ENCODE data around the gene PTGR3.
"Not testable (repeated sequence)": the region's sequence is repeated elsewhere in the genome, so short reads cannot be mapped to it uniquely, and the experiment has no call there.

The PTGR3 gene

GRCh38 chr18:75200605-75201280, 8.2 kb downstream of the PTGR3 start:
- DNase-seq = no peak

DNA sequence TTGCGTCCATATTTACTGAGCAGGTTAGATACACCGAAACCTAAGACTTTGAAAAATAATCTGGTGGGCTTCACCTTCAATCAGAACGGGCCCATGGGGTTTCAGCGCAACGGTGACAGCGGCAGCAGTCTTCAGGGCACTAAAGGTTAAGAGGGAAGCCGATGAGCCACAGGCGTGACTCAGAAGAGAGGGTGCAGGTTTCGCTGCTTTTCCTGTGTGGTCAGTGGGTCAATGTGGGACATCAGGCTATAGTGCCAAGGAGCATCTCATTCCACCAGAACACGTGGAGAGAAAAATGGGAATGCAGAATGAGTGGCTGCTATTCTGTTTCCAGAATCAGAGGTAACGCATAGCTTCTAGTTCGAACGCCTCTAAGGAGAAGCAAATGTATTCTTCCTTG, 8.9 kb downstream of the PTGR3 start:
- no peak for DNase-seq

DNA sequence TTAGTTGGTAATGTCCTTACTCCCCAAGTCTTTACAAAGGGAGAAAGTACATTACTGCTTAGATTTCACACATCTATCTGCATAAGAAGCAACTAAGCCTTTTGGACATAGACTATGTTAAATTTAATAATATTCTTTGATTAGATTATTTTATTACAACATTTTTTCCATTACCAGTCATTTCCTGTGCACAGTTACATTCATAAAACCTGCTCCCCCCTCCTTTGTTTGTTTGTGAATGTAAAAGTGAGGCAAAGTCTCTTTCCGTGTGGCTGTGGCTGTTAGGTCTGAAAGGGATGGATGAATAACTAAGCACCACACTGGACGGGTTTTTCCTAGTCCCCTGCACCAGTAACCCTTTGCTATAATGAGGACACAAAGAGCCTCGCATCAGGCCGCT, 9.6 kb downstream of the PTGR3 start:
- no peak for DNase-seq

DNA sequence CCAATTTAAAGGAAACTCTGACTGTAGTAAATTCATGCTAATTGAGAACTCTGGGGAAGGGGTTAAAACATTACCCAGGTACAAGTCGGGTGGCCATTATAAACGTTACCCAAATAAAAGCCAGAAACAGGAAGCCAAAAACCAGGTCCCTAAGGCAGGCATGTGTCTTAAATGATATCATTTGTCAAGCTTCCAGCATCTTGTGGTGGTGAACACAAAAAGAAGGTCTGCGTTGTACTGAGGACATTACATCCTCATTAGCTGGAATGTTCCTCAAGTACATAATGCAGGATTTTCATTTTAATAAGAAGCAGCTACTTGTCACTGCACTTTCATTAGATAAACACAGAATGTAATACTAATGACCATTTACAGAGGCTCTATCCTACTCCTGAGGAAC, 10.9 kb downstream of the PTGR3 start:
- DNase-seq = no peak

- DNase-seq = no peak
Measured at GRCh38 chr18:75192899-75193298, 16.0 kb downstream of the PTGR3 start.

DNA sequence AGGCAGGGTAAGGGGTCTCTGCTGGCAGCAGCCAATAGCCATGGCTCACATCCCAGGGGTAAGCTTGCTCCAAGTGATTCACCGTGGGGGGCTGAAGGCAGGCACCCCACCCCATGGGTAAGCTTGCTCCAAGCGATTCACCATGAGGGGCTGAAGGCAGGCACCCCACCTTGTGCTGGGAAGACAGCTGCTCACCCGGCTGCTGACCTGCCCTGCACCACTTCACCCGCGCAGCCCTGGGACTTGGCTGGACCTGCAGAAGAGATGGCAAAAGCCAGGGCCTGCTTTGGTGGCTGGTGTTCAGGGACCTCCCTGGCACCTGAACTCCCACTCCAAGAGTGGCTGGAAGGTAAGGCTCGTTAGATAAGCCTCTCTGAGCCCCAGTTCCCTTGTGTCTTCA, 19.2 kb downstream of the PTGR3 start:
- no peak for DNase-seq

DNA sequence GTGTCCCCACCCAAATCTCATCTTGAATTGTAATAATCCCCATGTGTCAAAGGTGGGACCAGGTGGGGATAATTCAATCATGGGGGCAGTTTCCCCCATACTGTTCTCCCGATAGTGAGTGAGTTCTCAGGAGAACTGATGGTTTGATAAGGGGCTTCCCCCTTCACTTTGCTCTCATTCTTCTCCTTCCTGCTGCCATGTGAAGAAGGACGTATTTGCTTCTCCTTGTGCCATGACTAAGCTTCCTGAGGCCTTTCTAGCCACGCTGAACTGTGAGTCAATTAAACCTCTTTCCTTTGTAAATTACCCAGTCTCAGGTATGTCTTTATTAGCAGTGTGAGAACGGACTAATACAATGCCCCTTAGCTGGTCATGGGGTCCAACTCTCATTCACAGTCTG, 21.2 kb downstream of the PTGR3 start:
- not testable (repeated sequence) for DNase-seq

DNA sequence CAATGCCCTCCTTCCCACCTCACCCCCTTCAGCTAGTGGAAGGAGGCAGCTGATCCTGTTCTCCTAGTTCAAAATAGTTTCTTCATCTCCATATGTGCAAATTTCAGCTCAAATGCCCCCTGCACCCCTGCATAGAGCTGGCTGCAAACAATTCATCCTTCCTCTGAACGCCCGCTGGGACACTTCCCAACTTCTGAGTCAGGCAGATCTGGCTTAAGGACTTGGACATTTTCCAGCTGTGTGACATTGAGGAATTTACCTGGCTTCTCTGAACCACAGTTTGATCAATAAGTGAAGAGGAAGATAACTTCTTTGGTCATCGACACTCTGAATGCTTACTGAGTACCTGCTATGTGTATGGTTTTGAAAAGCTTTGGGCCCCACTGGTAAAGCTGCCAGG, 23.5 kb downstream of the PTGR3 start:
- no peak for DNase-seq

DNA sequence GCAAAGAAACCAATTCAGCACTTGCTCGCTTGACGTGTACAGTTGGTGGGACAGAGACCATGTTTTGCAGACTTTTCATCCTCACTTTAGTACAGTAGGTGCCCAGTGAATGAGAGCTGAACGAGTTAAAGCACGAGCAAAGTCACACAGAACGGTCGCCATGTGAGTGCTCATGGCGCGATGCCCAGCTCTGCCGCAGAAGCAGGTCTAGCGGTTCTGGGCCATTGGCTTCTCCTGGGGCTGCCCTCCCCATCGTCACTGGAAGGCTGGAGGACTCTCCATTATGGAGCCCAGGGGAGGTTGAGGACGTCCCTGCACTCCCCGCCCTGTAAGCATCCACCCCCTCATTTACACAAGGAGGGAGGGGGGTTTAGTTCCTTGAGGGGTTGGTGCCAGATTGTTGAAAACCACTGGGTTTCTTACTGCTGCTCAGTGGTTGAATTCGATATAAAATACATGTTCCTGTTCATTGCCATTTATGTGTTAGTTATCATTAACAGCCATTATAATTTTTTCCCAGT, 24.9 kb downstream of the PTGR3 start:
- DNase-seq = no peak

- DNase-seq = no peak
Measured at GRCh38 chr18:75183524-75183923, 25.4 kb downstream of the PTGR3 start.

DNA sequence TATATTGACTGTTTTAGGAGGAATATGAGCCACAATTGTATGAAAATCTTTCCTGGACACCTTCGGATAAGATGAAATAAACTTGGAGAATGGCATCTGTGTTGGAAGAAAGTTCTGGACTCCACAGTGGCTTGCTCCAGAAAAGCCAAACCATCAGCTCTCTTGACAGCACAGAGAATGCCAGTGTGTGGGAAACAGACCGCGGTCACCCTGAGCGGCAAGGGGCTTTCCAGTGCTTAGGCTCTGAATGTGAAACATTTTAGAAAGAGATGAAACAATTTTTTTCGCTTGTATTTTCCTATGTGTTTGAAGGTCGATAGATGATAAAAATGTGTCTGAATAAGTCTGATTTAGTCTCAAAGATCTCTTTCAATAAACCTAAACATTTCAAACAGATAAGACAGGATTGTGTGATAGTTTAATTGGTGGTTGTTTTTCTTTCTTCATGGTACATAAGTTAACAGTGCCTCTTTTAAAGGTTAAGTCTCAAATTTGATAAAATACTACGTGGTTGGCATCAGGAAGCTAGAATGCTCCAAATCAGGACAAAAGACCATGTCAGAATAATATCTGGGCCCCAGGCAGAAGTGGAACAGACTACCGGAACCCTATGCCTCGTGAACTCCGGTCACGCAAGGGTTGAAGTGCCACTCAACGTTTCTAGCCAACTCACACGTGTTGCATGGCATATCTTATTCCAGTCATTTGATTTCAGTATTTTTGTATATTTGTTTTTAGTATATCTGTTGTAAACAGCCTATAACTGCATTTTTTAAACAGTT, 28.9 kb downstream of the PTGR3 start:
- DNase-seq = no peak

GRCh38 chr18:75178376-75178775, 30.6 kb downstream of the PTGR3 start:
- DNase-seq = no peak

GRCh38 chr18:75176849-75177248, 32.1 kb downstream of the PTGR3 start:
- DNase-seq = no peak

DNA sequence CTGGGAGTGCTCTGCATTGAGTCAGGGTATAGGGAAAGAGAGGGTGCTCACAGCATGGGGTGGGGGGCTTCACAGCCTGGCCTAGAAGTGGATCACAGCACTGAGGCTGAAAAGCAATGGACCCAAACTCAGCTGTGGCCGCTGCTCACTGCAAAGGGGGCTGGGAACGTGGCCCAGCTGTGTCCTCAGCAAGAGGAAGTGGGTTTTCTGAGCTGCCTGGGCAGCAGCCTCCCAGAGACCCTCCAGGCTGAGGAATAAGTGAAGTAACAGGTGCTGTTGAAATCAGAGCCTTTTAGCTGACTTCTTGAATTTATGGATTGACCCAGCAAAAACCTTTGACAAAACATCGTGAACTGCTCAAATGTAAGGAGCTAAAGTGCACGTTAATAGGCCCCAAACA, 35.2 kb downstream of the PTGR3 start:
- DNase-seq = no peak

GRCh38 chr18:75173125-75173432, 35.9 kb downstream of the PTGR3 start:
- DNase-seq = no peak

- no peak for DNase-seq
Measured at GRCh38 chr18:75172299-75173124, 36.4 kb downstream of the PTGR3 start.

GRCh38 chr18:75170916-75171315, 38.0 kb downstream of the PTGR3 start:
- no peak for DNase-seq

DNA sequence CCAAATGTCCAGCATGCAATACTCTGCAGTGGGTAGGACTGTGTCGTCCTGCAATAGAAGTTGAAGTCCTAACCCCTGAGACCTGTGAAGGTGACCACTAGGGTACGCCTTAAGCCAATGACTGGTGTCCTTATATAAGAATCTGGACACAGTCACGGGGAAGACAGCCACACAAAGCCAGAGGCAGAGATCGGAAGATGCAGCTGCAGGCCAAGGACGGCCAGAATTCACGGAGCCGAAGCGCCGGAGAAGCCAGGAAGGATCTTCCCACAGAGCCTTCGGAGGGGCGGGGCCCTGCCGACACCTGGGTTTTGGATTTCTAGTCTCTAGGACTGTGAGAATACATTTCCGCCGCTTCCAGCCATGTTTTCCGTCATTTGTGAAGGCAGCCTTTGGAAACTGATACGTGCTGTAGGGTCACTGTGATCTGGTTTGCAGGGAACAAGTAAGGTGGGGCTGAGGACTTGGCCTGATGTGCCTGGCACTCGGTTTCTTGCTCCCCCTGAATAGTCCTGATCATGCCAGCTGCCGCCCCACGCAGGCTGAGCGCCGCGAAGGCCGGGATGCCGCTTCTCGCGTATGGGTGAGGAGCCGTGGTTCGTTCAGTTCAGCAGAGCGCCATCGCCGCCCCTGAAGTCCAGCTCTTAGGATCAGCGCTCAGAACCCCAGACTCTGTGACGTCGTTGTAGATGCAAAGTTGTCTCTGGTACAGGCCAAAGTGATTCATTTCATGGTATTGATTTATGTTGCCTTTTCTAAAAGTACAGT, 38.7 kb downstream of the PTGR3 start:
- DNase-seq = no peak

DNA sequence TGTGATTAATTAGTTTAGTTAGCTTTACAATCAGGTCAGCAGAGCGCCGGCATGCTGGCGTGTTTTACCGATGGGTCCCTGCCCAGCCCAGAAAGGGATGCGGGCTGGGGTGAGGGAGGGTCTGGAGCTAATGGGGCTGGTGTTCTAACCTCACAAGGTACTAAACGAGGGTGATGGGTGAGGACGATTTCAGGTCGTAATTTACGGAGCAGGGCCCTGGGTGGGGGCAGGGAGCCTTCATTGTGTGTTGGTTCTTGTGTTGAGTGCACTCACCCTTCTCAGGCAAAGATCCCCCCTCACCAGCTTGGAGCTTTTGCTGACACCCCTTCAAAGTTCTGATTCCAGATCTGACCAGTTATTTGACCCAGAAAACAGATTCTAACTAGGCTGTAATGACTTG, 39.5 kb downstream of the PTGR3 start:
- DNase-seq = no peak

- no peak for DNase-seq
Measured at GRCh38 chr18:75168619-75169018, 40.3 kb downstream of the PTGR3 start.

GRCh38 chr18:75167759-75168618, 41.0 kb downstream of the PTGR3 start:
- DNase-seq = no peak

DNA sequence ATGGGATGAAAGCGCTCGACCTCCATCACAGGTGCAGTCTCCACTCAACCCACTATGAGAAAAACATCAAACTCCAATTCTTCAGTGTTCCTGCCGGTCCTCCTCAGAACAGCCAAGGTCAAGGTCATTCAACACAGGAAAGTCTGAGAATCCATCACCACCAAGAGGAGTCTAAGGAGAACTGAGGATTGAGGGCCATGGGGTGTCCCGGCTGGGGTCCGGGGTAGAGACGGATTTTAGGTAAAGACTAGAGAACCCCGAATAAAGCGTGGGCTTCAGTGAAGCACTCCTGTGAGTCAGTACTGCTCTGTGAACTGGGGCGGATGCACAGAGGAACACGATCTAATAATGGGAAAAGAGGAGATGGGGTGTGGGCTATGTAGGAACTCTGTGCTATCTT, 41.8 kb downstream of the PTGR3 start:
- no peak for DNase-seq
